H9 (cell line): ENCODE results near the gene ZFP62. TPM values are rescaled to one million over a fixed set of nuclear protein-coding genes. Genes with fewer than 3 reads are reported as not detected.
A peak's percentile ranks its signal among the peaks of the same experiment; 100 is the strongest.
"Not testable (repeated sequence)": the region's sequence is repeated elsewhere in the genome, so short reads cannot be mapped to it uniquely, and the experiment has no call there.

Experiments
- DNase-seq: peaks from one replicate; pipeline ENCODE4 v3.0.0-alpha.2; 2017
- H2AFZ ChIP-seq: one replicate; pipeline ENCODE4 v1.6.1; 2013; ENCODE audit warnings: mild to moderate bottlenecking, low read length, control low read depth, moderate library complexity
- H2AK5ac ChIP-seq: 2 replicates; pipeline ENCODE4 v1.6.1; 2013; ENCODE audit warnings: low read length, control low read depth, mixed read lengths; ENCODE audit not compliant: insufficient read length
- H2BK120ac ChIP-seq: one replicate; pipeline ENCODE4 v1.6.1; 2013; ENCODE audit warnings: low read depth, mild to moderate bottlenecking, low read length, control low read depth, inconsistent platforms; ENCODE audit not compliant: poor library complexity, severe bottlenecking
- H2BK12ac ChIP-seq: 2 replicates; pipeline ENCODE4 v1.6.1; 2013; ENCODE audit warnings: low read length, control low read depth, mixed read lengths, low read depth; ENCODE audit not compliant: insufficient read length
- H2BK15ac ChIP-seq: 2 replicates; pipeline ENCODE4 v1.6.1; 2013; ENCODE audit warnings: low read depth, low read length, control low read depth
- H2BK20ac ChIP-seq: one replicate; pipeline ENCODE4 v1.6.1; 2013; ENCODE audit warnings: low read depth, mild to moderate bottlenecking, low read length, control low read depth, inconsistent platforms; ENCODE audit not compliant: poor library complexity, severe bottlenecking
- H2BK5ac ChIP-seq: 2 replicates; pipeline ENCODE4 v1.6.1; 2013; ENCODE audit warnings: low read length, control low read depth, mixed read lengths; ENCODE audit not compliant: insufficient read length
- H3K14ac ChIP-seq: 2 replicates; pipeline ENCODE4 v1.6.1; 2013; ENCODE audit warnings: low read length, control low read depth; ENCODE audit not compliant: insufficient read depth
- H3K18ac ChIP-seq: 2 replicates; pipeline ENCODE4 v1.6.1; 2013; ENCODE audit warnings: low read depth, mild to moderate bottlenecking, mixed read lengths, low read length, control low read depth; ENCODE audit not compliant: insufficient read length
- H3K23ac ChIP-seq: 2 replicates; pipeline ENCODE4 v1.6.1; 2013; ENCODE audit warnings: low read length, control low read depth, mixed read lengths, low read depth; ENCODE audit not compliant: insufficient read length
- H3K23me2 ChIP-seq: 2 replicates; pipeline ENCODE4 v1.6.1; 2013; ENCODE audit warnings: low read depth, mild to moderate bottlenecking, mixed read lengths, low read length, control low read depth; ENCODE audit not compliant: insufficient read length, poor library complexity, severe bottlenecking
- H3K27ac ChIP-seq: 2 replicates; pipeline ENCODE4 v1.5.1; 2013; ENCODE audit warnings: low read length, control low read depth, mixed read lengths, low read depth; ENCODE audit not compliant: insufficient read length
- H3K27me3 ChIP-seq: 2 replicates; pipeline ENCODE4 v1.6.1; 2013; ENCODE audit warnings: low read length, control low read depth, inconsistent platforms; ENCODE audit not compliant: insufficient read depth
- H3K4ac ChIP-seq: 2 replicates; pipeline ENCODE4 v1.6.1; 2013; ENCODE audit warnings: low read depth, mild to moderate bottlenecking, control low read depth, inconsistent platforms, low read length, moderate library complexity
- H3K4me1 ChIP-seq: 2 replicates; pipeline ENCODE4 v1.6.1; 2013; ENCODE audit warnings: low read length, control low read depth, inconsistent platforms; ENCODE audit not compliant: insufficient read depth
- H3K4me2 ChIP-seq: 2 replicates; pipeline ENCODE4 v1.6.1; 2013; ENCODE audit warnings: low read length, control low read depth, mixed read lengths; ENCODE audit not compliant: insufficient read length, insufficient read depth
- H3K56ac ChIP-seq: 2 replicates; pipeline ENCODE4 v1.6.1; 2013; ENCODE audit warnings: low read depth, mild to moderate bottlenecking, mixed read lengths, low read length, control low read depth; ENCODE audit not compliant: insufficient read length
- H3K79me1 ChIP-seq: 2 replicates; pipeline ENCODE4 v1.6.1; 2013; ENCODE audit warnings: low read depth, mild to moderate bottlenecking, moderate library complexity, low read length, control low read depth, inconsistent platforms; ENCODE audit not compliant: insufficient read depth, poor library complexity, severe bottlenecking
- H3K79me2 ChIP-seq: 2 replicates; pipeline ENCODE4 v1.6.1; 2013; ENCODE audit warnings: low read length, control low read depth, inconsistent platforms; ENCODE audit not compliant: insufficient read depth
- H3K9ac ChIP-seq: 2 replicates; pipeline ENCODE4 v1.6.1; 2013; ENCODE audit warnings: low read length, control low read depth, mixed read lengths; ENCODE audit not compliant: insufficient read length; ENCODE audit errors: extremely low read depth
- H3K9me3 ChIP-seq: one replicate; pipeline ENCODE4 v1.6.1; 2013; ENCODE audit warnings: low read depth, low read length, inconsistent platforms; ENCODE audit not compliant: control insufficient read depth
- H3T11ph ChIP-seq: one replicate; pipeline ENCODE4 v1.6.1; 2013; ENCODE audit warnings: mild to moderate bottlenecking, low read length, control low read depth, inconsistent platforms
- H4K20me1 ChIP-seq: one replicate; pipeline ENCODE4 v1.6.1; 2013; ENCODE audit not compliant: control insufficient read depth, insufficient read length, insufficient read depth
- H4K5ac ChIP-seq: 2 replicates; pipeline ENCODE4 v1.6.1; 2013; ENCODE audit warnings: low read depth, mild to moderate bottlenecking, mixed read lengths, low read length, control low read depth; ENCODE audit not compliant: insufficient read length
- H4K8ac ChIP-seq: replicated peaks from 2 replicates; pipeline ENCODE4 v1.6.1; 2013; ENCODE audit warnings: low read length, control low read depth, mixed read lengths, low read depth; ENCODE audit not compliant: insufficient read length
- H4K91ac ChIP-seq: 2 replicates; pipeline ENCODE4 v1.6.1; 2013; ENCODE audit warnings: low read depth, mild to moderate bottlenecking, moderate library complexity, mixed read lengths, low read length, control low read depth; ENCODE audit not compliant: insufficient read length
- H3K27ac Mint-ChIP-seq, 3 experiments: 2 replicates in 2 of 3; 3 replicates in 1 of 3; pipeline ENCODE4 v1.8.0; 2020 to 2021; ENCODE audit warnings: mixed read lengths in 3 of 3, mild to moderate bottlenecking in 1 of 3, moderate library complexity in 1 of 3
- H3K27me3 Mint-ChIP-seq: 2 replicates; pipeline ENCODE4 v1.8.0; 2021; ENCODE audit warnings: low read depth, mild to moderate bottlenecking, moderate library complexity, mixed read lengths
- H3K36me3 Mint-ChIP-seq, 3 experiments: 2 replicates in 2 of 3; 3 replicates in 1 of 3; pipeline ENCODE4 v1.8.0; 2020 to 2021; ENCODE audit warnings: low read depth in 3 of 3, mixed read lengths in 3 of 3; ENCODE audit not compliant: insufficient read depth in 1 of 3
- H3K4me1 Mint-ChIP-seq, 2 experiments: 2 replicates each; pipeline ENCODE4 v1.8.0; 2020; ENCODE audit warnings: mixed read lengths in 2 of 2
- H3K4me3 Mint-ChIP-seq, 2 experiments: 2 replicates in 1 of 2; 3 replicates in 1 of 2; pipeline ENCODE4 v1.8.0; 2020 to 2021; ENCODE audit warnings: mild to moderate bottlenecking in 2 of 2, mixed read lengths in 2 of 2, moderate library complexity in 1 of 2
- H3K9me3 Mint-ChIP-seq, 2 experiments: 2 replicates in 1 of 2; 3 replicates in 1 of 2; pipeline ENCODE4 v1.8.0; 2020; ENCODE audit warnings: mild to moderate bottlenecking in 2 of 2, mixed read lengths in 2 of 2, moderate library complexity in 1 of 2
- CTCF ChIP-seq: fragments of 200-600 bp; sonication (generic); conservative IDR thresholded peaks from 3 replicates; pipeline ENCODE4 v1.8.0; 2021; ENCODE audit warnings: antibody characterized with exemption, mild to moderate bottlenecking
- WGBS: extraction: QIAGEN DNeasy Blood & Tissue Kit; methylation state at CpG from one replicate; pipeline ENCODE4 v1.1.7; 2013; ENCODE audit warnings: missing lambda C conversion rate, low lambda C conversion rate, mixed read lengths; ENCODE audit not compliant: insufficient read length; ENCODE audit errors: extremely low coverage; 5-methylcytosine and 5-hydroxymethylcytosine counted together
- total RNA-seq: library from RNA; stranded (reverse); gene quantifications from 2 replicates; pipeline ENCODE4 v1.2.1, GENCODE V29; 2021

Gene ZFP62
- total RNA-seq, 1 experiment from 2014 or later = 16.2 TPM

- Histone ChIP-seq H3K79me2 (no peaks in the 10 kb centered on the region), H3K23ac (no peak overlapping the region), H3K27ac (no peak overlapping the region), H3K9me3 (no peaks in the 10 kb centered on the region), H3K23me2 (no peaks in the 10 kb centered on the region), H3K14ac (no peak overlapping the region), H3K79me1 (no peaks in the 10 kb centered on the region), H2AFZ (no peak overlapping the region), H4K91ac (no peak overlapping the region), H2BK12ac (no peak overlapping the region), H4K5ac (no peak overlapping the region), H3K9ac (no peak overlapping the region), H3K27me3 (no peaks in the 10 kb centered on the region), H3K4me1 (no peaks in the 10 kb centered on the region), H2BK20ac (no peak overlapping the region), H3K56ac (no peak overlapping the region), H2BK15ac (no peak overlapping the region), H4K20me1 (no peaks in the 10 kb centered on the region), H3K18ac (no peak overlapping the region), H4K8ac (no peak overlapping the region), H3T11ph (no peak overlapping the region), H3K4ac (no peak overlapping the region), H2AK5ac (no peak overlapping the region), H3K4me2 (no peak overlapping the region), H2BK5ac (no peak overlapping the region), H2BK120ac (no peak overlapping the region)
- no peaks in the 10 kb centered on the region; a peak in 2 of 7 replicates for H3K36me3 Mint-ChIP-seq
- no peak overlapping the region for H3K27ac Mint-ChIP-seq
- peaks cover 5 to 18% of the 10 kb centered on the region in 2 experiments; a peak in 3 of 5 replicates for H3K9me3 Mint-ChIP-seq
- H3K4me3 Mint-ChIP-seq = no peak overlapping the region
- WGBS = no CpG with 5 or more reads among the region's 7 CpGs
- H3K27me3 Mint-ChIP-seq = peaks cover 54% of the 10 kb centered on the region
- TF ChIP-seq CTCF = no peak
- DNase-seq = no peak
- H3K4me1 Mint-ChIP-seq = peaks cover 0 to 4% of the 10 kb centered on the region in 2 experiments; a peak in 1 of 4 replicates
These were observed 28.3 kb upstream of the ZFP62 start for GRCh38 chr5:180889381-180889780.

GRCh38 chr5:180885845-180886529 lies 24.9 kb upstream of the ZFP62 start:
- H3K27ac Mint-ChIP-seq = not testable (repeated sequence)

More at GRCh38 chr5:180885845-180886529, 24.9 kb upstream of the ZFP62 start:
- H3K79me1 ChIP-seq, H4K20me1 ChIP-seq, H3K18ac ChIP-seq, H2BK120ac ChIP-seq, H2BK20ac ChIP-seq, H3K23ac ChIP-seq, H2BK12ac ChIP-seq, H2BK5ac ChIP-seq, H3K79me2 ChIP-seq, H2AFZ ChIP-seq, H3K9me3 ChIP-seq, H3K27me3 ChIP-seq, H3K56ac ChIP-seq, H3T11ph ChIP-seq, H3K9ac ChIP-seq, H2AK5ac ChIP-seq, H3K36me3 Mint-ChIP-seq, H3K4me1 Mint-ChIP-seq, H3K4me1 ChIP-seq, H4K8ac ChIP-seq, H3K14ac ChIP-seq, H3K23me2 ChIP-seq, H3K4me3 Mint-ChIP-seq, H4K5ac ChIP-seq, H3K4ac ChIP-seq, H2BK15ac ChIP-seq, H4K91ac ChIP-seq, H3K27ac ChIP-seq, H3K4me2 ChIP-seq: not testable (repeated sequence)
- peaks cover 11 to 25% of the 10 kb centered on the region in 2 experiments; a peak in 4 of 5 replicates for H3K9me3 Mint-ChIP-seq
- peak; percentile 77 for DNase-seq
- peaks cover 52% of the 10 kb centered on the region for H3K27me3 Mint-ChIP-seq
- no CpG with 5 or more reads among the region's 11 CpGs for WGBS
